Measurements from ENCODE around the gene IRAK1BP1. TPM values are rescaled to one million over a fixed set of nuclear protein-coding genes. Genes with fewer than 3 reads are reported as not detected.

Gene IRAK1BP1
- total and polyA plus RNA-seq, 10 of the 15 experiments (the other 5 are each of a cell fraction or from before 2014, with no cell fraction given), result 2.3 to 6.7 (median 3.9) TPM

- ChIA-PET POLR2A (no interaction called here), SMC1A (ENCODE audit: uncharacterized antibody, unreplicated experiment) (interaction anchor here (1.6 kb wide), 1 partner anchor 11 kb away, joined by 3 read pairs; no protein-coding TSS in a partner anchor), CTCF (interaction anchor here (0.7 to 0.8 kb wide), 2 partner anchors 11 to 619 kb away, joined by 3 read pairs; no protein-coding TSS in a partner anchor), RAD21 (ENCODE audit: unreplicated experiment) (no interaction called here)
- Histone ChIP-seq H3K27me3 (replicated peaks in 1 of 2; ENCODE audit: control insufficient read depth in 2 of 2, insufficient read depth in 2 of 2, low read length in 1 of 2) (no peaks in the 10 kb centered on the region), H3K9me3 (replicated peaks; ENCODE audit: control insufficient read depth, insufficient read depth, low read length) (no peaks in the 10 kb centered on the region), H3K36me3 (ENCODE audit: control insufficient read depth in 2 of 2, insufficient read depth in 2 of 2, low read length in 1 of 2) (no peaks in the 10 kb centered on the region), H4K20me1 (ENCODE audit: control insufficient read depth, insufficient read depth) (no peaks in the 10 kb centered on the region), H3K4me1 (ENCODE audit: control insufficient read depth, insufficient read depth, low read length) (no peaks in the 10 kb centered on the region), H2AFZ (ENCODE audit: control insufficient read depth, low read depth, low read length) (no peak overlapping the region), H3K4me3 (no peak overlapping the region), H3K9ac (ENCODE audit: control insufficient read depth, insufficient read depth, low read length) (no peak overlapping the region), H3K4me2 (ENCODE audit: control insufficient read depth, insufficient read depth) (no peak overlapping the region), H3K27ac (ENCODE audit: control insufficient read depth, insufficient read depth) (no peak overlapping the region), H3K79me2 (ENCODE audit: control insufficient read depth, insufficient read depth, low read length) (peaks cover 5% of the 10 kb centered on the region)
- in situ Hi-C loops (cut with MboI), result no loop called here
- no TSS peak for BruUV-seq (replicated peaks)
- WGBS (ENCODE audit: insufficient coverage, insufficient replicate concordance, low lambda C conversion rate, missing lambda C conversion rate), result 67% methylated on average over 2 of the region's 2 CpGs
- TF ChIP-seq LARP7 (IDR thresholded peaks at IDR 0.05), result no peak
- no peak for FAIRE-seq
- ATAC-seq, result no peak
- no peak for DNase-seq (ENCODE audit: low read depth, low spot score)
- intact Hi-C loops (cut with micrococcal nuclease; ENCODE audit: unreplicated experiment), result loop anchor here (10.0 kb wide), 2 partner anchors 601 to 681 kb away; no protein-coding TSS in a partner anchor
Measured at GRCh38 chr6:78863576-78863975, 3.8 kb upstream of the IRAK1BP1 start.

- ChIA-PET CTCF (no interaction called here), SMC1A (ENCODE audit: uncharacterized antibody, unreplicated experiment) (interaction anchor here (0.6 to 1.1 kb wide), 2 partner anchors 16 to 428 kb away, joined by 3 read pairs; no protein-coding TSS in a partner anchor), RAD21 (ENCODE audit: unreplicated experiment) (no interaction called here), POLR2A (no interaction called here)
- TSS peak; percentile 38 for BruUV-seq (replicated peaks)
- Histone ChIP-seq H3K27ac (ENCODE audit: control insufficient read depth, insufficient read depth) (no peak overlapping the region), H3K36me3 (ENCODE audit: control insufficient read depth in 2 of 2, insufficient read depth in 2 of 2, low read length in 1 of 2) (no peaks in the 10 kb centered on the region), H3K9me3 (replicated peaks; ENCODE audit: control insufficient read depth, insufficient read depth, low read length) (no peaks in the 10 kb centered on the region), H3K27me3 (replicated peaks in 1 of 2; ENCODE audit: control insufficient read depth in 2 of 2, insufficient read depth in 2 of 2, low read length in 1 of 2) (no peaks in the 10 kb centered on the region), H3K4me3 (no peak overlapping the region), H3K4me2 (ENCODE audit: control insufficient read depth, insufficient read depth) (no peak overlapping the region), H4K20me1 (ENCODE audit: control insufficient read depth, insufficient read depth) (no peaks in the 10 kb centered on the region), H3K4me1 (ENCODE audit: control insufficient read depth, insufficient read depth, low read length) (no peaks in the 10 kb centered on the region), H3K9ac (ENCODE audit: control insufficient read depth, insufficient read depth, low read length) (no peak overlapping the region), H2AFZ (ENCODE audit: control insufficient read depth, low read depth, low read length) (no peak overlapping the region), H3K79me2 (ENCODE audit: control insufficient read depth, insufficient read depth, low read length) (peaks cover 5% of the 10 kb centered on the region)
- WGBS (ENCODE audit: insufficient coverage, insufficient replicate concordance, low lambda C conversion rate, missing lambda C conversion rate), result 78% methylated on average over 5 of the region's 5 CpGs
- ATAC-seq, result no peak
- intact Hi-C loops (cut with micrococcal nuclease; ENCODE audit: unreplicated experiment) (loop anchor here (5.0 to 10.0 kb wide), 3 partner anchors 367 to 680 kb away; partner anchors contain the start of gene HMGN3), in situ Hi-C loops (cut with MboI) (no loop called here)
- no peak for FAIRE-seq
- DNase-seq (ENCODE audit: low read depth, low spot score), result no peak
- TF ChIP-seq PBX3 (IDR thresholded peaks at IDR 0.05; ENCODE audit: insufficient replicate concordance, low read depth, low read length) (no peak), RUNX3 (IDR thresholded peaks at IDR 0.05; ENCODE audit: low read length) (no peak), SMC3 (IDR thresholded peaks at IDR 0.05; ENCODE audit: borderline replicate concordance, low read length) (no peak), NRF1 (conservative IDR thresholded peaks at IDR 0.05; ENCODE audit: low read depth, low read length) (no peak), MAX (IDR thresholded peaks at IDR 0.05; ENCODE audit: low read depth, low read length) (no peak), SIX5 (IDR thresholded peaks at IDR 0.05; ENCODE audit: low read depth, low read length, severe bottlenecking) (no peak), RBBP5 (conservative IDR thresholded peaks at IDR 0.05) (no peak), SMAD5 (IDR thresholded peaks at IDR 0.05; ENCODE audit: low read depth) (no peak), HDAC2 (IDR thresholded peaks at IDR 0.05) (no peak), CHD1 (IDR thresholded peaks at IDR 0.05; ENCODE audit: low read depth, low read length) (no peak), STAT3 (IDR thresholded peaks at IDR 0.05; ENCODE audit: low read depth, low read length) (no peak), IKZF2 (IDR thresholded peaks at IDR 0.05) (no peak)
- TF ChIP-seq, protein P1, sequence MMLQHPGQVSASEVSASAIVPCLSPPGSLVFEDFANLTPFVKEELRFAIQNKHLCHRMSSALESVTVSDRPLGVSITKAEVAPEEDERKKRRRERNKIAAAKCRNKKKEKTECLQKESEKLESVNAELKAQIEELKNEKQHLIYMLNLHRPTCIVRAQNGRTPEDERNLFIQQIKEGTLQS (IDR thresholded peaks at IDR 0.05; ENCODE audit: borderline replicate concordance, extremely low read depth, low read depth, low read length), result no peak
- TF ChIP-seq, protein P2, sequence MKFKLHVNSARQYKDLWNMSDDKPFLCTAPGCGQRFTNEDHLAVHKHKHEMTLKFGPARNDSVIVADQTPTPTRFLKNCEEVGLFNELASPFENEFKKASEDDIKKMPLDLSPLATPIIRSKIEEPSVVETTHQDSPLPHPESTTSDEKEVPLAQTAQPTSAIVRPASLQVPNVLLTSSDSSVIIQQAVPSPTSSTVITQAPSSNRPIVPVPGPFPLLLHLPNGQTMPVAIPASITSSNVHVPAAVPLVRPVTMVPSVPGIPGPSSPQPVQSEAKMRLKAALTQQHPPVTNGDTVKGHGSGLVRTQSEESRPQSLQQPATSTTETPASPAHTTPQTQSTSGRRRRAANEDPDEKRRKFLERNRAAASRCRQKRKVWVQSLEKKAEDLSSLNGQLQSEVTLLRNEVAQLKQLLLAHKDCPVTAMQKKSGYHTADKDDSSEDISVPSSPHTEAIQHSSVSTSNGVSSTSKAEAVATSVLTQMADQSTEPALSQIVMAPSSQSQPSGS (IDR thresholded peaks at IDR 0.05; ENCODE audit: low read length), result no peak
Measured at GRCh38 chr6:78864957-78865356, 2.4 kb upstream of the IRAK1BP1 start.
